Body of pancreas (tissue), 4 donors: ENCODE data around the gene PWWP2B.

Experiments used
- POLR2A ChIP-seq, 3 donors: fragments of 450-650 bp; IDR thresholded peaks; one replicate each; pipeline ENCODE4 v1.6.1; 2016; ENCODE audit warnings: antibody characterized with exemption in 3 of 3, mild to moderate bottlenecking in 2 of 3
- TF ChIP-seq, protein P1 (sequence below), 7 experiments: fragments of 450-650 bp in 4 of 7; fragments of 200-600 bp in 3 of 7; sonication (generic) in 3 of 7; IDR thresholded peaks; one replicate each; pipeline ENCODE4 v1.5.1; 2016 to 2019; ENCODE audit warnings: antibody characterized with exemption in 7 of 7

DNA sequence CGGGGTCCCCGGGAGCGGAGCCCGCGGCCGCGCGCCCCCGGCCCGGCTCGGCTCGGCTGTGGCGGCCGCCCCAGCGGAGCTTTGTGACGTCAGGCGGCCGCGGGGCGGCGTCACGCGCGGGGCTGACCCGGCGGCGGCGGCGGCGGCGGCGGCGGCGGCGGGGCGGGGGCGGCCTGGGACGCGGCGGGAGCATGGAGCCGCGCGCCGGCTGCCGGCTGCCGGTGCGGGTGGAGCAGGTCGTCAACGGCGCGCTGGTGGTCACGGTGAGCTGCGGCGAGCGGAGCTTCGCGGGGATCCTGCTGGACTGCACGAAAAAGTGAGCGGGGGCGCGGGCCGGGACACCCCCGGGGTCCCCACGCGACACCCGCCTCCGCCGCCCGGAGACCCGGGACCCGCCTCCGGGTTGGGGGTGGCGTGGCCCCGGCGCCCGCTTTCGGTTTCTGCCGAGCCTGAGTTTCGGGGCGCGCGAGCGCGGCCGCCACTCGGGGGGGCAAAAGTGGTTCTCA lies at the start of gene PWWP2B:
- TF ChIP-seq, protein P1, sequence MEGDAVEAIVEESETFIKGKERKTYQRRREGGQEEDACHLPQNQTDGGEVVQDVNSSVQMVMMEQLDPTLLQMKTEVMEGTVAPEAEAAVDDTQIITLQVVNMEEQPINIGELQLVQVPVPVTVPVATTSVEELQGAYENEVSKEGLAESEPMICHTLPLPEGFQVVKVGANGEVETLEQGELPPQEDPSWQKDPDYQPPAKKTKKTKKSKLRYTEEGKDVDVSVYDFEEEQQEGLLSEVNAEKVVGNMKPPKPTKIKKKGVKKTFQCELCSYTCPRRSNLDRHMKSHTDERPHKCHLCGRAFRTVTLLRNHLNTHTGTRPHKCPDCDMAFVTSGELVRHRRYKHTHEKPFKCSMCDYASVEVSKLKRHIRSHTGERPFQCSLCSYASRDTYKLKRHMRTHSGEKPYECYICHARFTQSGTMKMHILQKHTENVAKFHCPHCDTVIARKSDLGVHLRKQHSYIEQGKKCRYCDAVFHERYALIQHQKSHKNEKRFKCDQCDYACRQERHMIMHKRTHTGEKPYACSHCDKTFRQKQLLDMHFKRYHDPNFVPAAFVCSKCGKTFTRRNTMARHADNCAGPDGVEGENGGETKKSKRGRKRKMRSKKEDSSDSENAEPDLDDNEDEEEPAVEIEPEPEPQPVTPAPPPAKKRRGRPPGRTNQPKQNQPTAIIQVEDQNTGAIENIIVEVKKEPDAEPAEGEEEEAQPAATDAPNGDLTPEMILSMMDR (IDR thresholded peaks at IDR 0.05): no peak
- TF ChIP-seq POLR2A (IDR thresholded peaks at IDR 0.05): peak; percentile 40 to 56 (median 41)
